ENCODE measurements around the gene COX6A2.

DNA sequence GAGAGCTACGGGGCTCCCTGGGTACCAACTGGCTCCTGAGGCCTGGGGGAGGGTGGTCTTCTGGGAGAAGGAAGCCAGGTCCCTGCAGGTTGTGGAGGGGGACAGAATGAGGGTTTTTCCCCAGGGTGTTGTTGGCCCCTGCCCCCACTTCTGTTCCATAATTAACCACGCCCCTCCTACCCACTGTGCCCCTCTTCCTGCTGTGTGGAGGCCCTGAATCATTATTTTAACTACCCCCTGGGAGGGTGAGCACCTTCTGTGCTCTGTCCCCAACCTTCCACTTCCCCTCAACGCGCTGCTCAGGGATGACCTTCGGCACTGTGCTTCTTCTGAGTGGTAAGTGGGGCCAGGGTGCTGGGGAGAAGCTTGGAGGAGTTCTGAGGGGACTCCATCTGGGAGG lies 35.1 kb downstream of the COX6A2 start, which contains the start of gene ITGAD:
- TF ChIP-seq EZH2 (IDR thresholded peaks at IDR 0.05; ENCODE audit: insufficient read depth, poor library complexity, severe bottlenecking) = no peak
- no peak for TF ChIP-seq EZH2phosphoT487 (IDR thresholded peaks at IDR 0.05; ENCODE audit: insufficient read depth, low read depth)

Data from GM23248 (cell line).